Stimulated activated memory B cell treated with anti-CD40 and anti-IgM and Interleukin-4, amounts not matched to agents 10 μg/mL and 1 μg/mL and 100 μg/mL, for 72 hours (primary cell): ENCODE measurements around the gene TGM1.
A peak's percentile ranks its signal among the peaks of the same experiment; 100 is the strongest.
"Not testable (repeated sequence)": the region's sequence is repeated elsewhere in the genome, so short reads cannot be mapped to it uniquely, and the experiment has no call there.

ENCODE experiments used
- ATAC-seq: fragments of 150-1000 bp; cut with Tn5 transposase; 2 replicates; pipeline ENCODE4 v1.10.0; 2021
- H3K27ac Mint-ChIP-seq: one replicate; pipeline ENCODE4 v1.8.0; 2022; ENCODE audit warnings: mild to moderate bottlenecking, mixed read lengths
- H3K27me3 Mint-ChIP-seq: one replicate; pipeline ENCODE4 v1.8.0; 2022; ENCODE audit warnings: mixed read lengths
- H3K36me3 Mint-ChIP-seq: one replicate; pipeline ENCODE4 v1.8.0; 2022; ENCODE audit warnings: mixed read lengths
- H3K4me1 Mint-ChIP-seq: one replicate; pipeline ENCODE4 v1.8.0; 2022; ENCODE audit warnings: mixed read lengths
- H3K4me3 Mint-ChIP-seq: one replicate; pipeline ENCODE4 v1.8.0; 2022; ENCODE audit warnings: mild to moderate bottlenecking, moderate library complexity, mixed read lengths
- H3K9me3 Mint-ChIP-seq: one replicate; pipeline ENCODE4 v1.8.0; 2022; ENCODE audit warnings: mixed read lengths

Gene TGM1

DNA sequence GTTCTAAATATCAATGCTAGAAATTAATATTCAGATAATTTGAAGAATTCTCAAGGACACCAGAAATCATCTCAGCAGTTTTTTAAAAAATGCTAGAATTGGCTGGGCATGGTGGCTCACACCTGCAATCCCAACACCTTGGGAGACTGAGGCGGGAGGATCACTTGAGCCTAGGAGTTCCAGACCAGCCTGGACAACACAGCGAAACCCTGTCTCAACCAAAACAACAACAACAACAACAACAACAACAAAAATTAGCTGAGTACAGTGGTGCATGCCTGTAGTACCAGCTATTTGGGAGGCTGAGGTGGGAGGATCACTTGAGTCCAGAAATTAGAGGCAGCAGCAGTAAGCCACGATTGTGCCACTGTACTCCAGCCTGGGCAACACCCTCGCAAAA, 43.9 kb downstream of the TGM1 start:
- Mint-ChIP-seq H3K27ac (no peak overlapping the region), H3K9me3 (no peaks in the 10 kb centered on the region), H3K4me1 (peaks cover 19% of the 10 kb centered on the region), H3K4me3 (no peak overlapping the region), H3K36me3 (peaks cover 6% of the 10 kb centered on the region), H3K27me3 (no peaks in the 10 kb centered on the region)
- ATAC-seq = no peak

DNA sequence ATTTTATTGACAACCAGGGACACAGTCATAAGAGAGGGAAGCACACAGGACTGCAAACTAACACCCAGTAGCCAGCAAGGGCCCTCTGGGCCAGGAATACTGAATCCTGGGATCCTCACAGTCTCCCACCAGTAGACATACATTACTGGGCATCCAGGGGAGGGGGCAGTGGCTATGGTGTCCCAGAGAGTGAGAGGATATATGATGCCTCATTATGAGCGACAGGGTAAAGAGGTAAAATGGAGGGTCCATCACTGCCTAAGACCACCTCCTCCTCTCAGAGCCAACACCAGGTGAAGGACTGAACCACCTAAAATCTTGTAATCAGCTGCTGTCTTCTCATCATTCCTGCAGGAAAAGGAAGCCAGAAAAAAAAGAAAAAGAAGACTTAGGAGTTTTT, 46.1 kb downstream of the TGM1 start:
- H3K4me1 Mint-ChIP-seq = peaks cover 32% of the 10 kb centered on the region
- H3K36me3 Mint-ChIP-seq, H3K9me3 Mint-ChIP-seq, H3K27me3 Mint-ChIP-seq, ATAC-seq, H3K4me3 Mint-ChIP-seq, H3K27ac Mint-ChIP-seq: not testable (repeated sequence)

DNA sequence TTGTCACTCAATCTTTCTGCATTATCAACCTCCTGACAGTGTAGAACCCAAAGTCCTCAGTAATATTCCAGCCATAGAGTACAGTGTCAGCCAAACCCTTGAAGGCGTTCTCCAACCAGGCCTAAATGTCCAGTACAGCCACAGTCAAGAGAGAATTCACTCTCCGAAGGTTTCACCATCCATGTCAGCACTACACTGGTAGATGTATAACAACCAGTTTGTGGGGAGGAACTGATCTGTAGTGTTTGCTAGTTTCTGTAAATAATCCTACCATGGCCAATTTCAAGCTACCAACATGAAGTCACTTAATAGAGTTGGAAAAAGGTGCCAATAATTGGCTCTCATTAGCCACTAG, 46.7 kb downstream of the TGM1 start:
- H3K9me3 Mint-ChIP-seq = no peaks in the 10 kb centered on the region
- H3K4me1 Mint-ChIP-seq = peaks cover 38% of the 10 kb centered on the region
- peak overlapping the region; percentile 94 for H3K27ac Mint-ChIP-seq
- ATAC-seq = no peak
- H3K4me3 Mint-ChIP-seq = peak overlapping the region; percentile 93
- no peaks in the 10 kb centered on the region for H3K27me3 Mint-ChIP-seq
- H3K36me3 Mint-ChIP-seq = peaks cover 11% of the 10 kb centered on the region

DNA sequence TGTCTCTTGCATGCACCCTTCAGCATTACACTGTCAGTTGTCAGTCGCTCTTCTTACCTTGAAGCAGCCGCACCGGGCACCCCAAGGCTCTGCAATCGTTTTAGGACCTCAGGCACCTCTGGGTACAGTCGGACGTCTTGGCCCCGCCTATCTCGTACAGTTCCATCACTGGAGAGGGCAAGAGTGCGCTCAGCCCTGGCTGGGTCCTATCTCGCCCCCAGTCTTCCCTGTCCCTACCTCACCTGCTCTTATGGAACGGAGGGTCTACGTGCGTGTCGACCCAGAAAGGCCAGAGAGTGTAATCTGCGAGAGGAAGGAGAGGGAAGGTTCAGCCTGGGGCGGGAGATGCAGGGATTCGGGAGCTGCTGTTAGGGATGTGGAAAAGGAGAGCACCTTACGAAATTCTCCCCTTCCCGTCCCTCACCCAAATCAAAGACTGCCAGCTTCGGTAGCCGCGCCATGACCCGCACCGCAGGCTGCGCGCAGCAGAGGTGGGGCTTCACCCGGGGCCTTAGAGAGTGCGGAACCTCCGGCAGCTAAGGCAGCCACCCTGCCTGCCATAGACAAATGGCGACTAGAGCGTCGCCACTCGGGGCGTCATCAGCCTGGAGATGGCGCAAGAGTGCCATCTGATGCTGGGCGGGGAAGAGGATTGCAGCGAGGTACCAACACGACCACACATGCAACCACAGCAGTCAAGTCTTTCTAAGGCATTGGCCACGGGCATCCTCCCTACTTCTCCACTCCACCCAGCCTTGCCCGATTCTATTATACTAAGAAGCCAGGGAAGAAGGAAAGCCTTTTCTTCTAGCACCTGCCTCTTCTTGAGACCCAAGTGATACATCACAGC, 47.3 kb downstream of the TGM1 start, which contains the start of gene MDP1:
TSS of gene MDP1 (minus strand) at position 572 of the 850 bp plus-strand sequence. CDS start at position 461, 111 bp downstream.
- Mint-ChIP-seq H3K27ac (peak within 1 kb of the TSS; percentile 94), H3K4me1 (peaks cover 44% of the 10 kb centered on the region), H3K36me3 (peaks cover 15% of the 10 kb centered on the region), H3K9me3 (no peaks in the 10 kb centered on the region), H3K4me3 (peak within 1 kb of the TSS; percentile 93), H3K27me3 (no peaks in the 10 kb centered on the region)
- peak; percentile 90 for ATAC-seq

DNA sequence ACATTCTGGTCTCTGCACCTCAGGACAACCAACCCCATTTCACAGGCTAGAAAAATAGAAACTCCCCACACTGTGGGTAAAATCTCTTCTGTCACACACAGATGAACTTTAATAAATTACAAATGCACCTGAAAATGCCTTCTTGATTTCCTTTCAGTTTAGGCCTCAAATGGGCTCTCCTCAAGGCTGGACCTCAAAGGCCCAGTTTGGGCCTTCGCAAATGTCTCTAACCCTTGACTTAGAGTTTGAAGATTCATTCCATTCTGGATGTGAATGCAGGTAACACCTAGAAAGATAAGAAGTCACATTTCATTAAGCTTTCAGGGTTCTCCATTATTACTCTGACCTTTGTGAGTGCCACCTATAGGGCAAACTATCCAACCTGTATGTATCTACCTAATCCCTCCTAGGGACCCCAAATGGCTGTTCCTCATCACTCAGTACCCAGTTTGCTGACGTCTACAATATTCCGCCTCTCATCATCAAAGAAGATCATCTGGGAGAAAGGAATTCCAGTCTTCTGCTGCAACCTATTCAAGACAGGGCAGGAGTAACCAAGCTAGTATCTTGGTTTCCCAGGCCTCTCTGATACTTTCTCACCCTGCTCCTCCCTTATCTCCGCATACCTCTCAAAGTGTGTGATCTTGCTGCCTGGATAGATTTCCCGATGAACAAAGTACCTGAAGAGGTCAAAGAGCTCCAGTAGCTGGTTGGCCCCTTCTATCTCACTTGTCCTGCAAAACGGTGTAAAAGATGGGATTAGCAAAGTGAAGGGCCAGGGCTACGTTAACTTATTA, 48.9 kb downstream of the TGM1 start:
- Mint-ChIP-seq H3K4me1 (peaks cover 50% of the 10 kb centered on the region), H3K27ac (peak overlapping the region; percentile 94), H3K36me3 (peaks cover 20% of the 10 kb centered on the region), H3K9me3 (no peaks in the 10 kb centered on the region), H3K4me3 (peak overlapping the region; percentile 87), H3K27me3 (no peaks in the 10 kb centered on the region)
- ATAC-seq = no peak

DNA sequence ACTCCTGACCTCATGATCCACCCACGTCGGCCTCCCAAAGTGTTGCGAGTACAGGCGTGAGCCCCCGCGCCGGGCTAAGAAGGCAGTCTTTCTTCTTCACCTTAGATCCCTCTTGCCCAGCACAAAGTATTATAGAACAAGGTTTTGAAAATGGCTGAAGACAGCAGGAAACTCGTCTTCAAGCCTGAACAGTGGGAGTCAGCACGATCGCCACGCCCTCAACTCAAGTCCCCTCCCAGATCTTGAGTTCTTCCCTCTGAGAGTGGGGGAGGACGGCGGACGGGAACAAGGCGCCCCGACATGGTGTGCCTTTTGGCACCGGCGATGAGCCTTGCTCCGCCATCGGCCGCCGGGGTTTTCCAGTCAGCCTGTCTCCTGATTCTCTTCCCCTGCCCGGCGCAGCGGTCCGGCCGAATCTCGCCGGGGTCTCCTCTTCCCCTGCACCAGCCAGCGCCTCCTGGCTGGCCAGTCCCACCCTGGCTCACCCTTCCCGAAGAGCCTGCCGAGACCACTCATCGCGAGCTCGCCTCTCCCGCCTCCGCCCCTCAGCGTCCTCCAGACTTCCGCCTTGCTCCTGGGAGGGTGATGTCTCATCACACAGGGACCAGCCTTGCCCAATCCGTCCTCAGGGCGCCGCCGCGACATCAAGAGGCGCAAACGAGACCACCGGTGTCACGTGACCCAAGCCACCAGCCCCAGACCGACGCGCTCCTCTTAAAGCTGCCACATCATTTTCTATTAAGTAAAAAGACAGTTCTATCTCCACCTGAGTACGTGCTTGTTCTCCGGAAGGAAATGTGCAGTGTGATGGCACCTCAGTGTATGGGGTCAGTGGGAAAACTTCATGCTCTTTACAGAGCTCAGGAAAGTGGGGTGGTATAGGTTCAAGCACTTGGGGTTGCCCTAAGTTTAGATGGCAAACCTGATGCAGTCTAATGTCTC, 49.8 kb downstream of the TGM1 start, which contains the start of gene CHMP4A:
TSS of gene CHMP4A (minus strand) at position 565 of the 942 bp plus-strand sequence. CDS start at position 516, 49 bp downstream.
- Mint-ChIP-seq H3K36me3 (peaks cover 24% of the 10 kb centered on the region), H3K27me3 (no peaks in the 10 kb centered on the region), H3K4me1 (peaks cover 50% of the 10 kb centered on the region), H3K9me3 (no peaks in the 10 kb centered on the region), H3K27ac (peak within 1 kb of the TSS; percentile 94), H3K4me3 (peak within 1 kb of the TSS; percentile 87)
- peak; percentile 92 for ATAC-seq

DNA sequence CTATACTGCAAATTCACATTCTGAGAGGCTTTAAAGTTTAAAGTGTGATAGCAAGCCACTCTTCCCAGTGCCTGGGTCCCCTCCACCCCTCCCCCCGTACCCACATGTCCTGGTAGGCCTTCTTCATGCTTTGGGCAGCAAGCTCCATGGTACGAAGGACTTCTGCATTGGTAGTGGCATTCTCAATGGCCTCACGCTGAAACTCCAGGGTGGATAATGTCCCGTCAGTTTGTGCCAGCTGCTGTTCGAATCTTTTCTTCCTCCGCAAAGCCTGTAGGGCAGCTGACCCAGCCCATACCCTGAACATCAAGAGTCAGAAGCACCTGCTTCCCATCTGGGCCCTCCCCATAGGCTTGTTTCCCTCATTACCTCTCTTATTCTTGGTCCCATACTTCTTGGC, 51.7 kb downstream of the TGM1 start:
- peaks cover 60% of the 10 kb centered on the region for H3K4me1 Mint-ChIP-seq
- H3K27me3 Mint-ChIP-seq = no peaks in the 10 kb centered on the region
- no peak for ATAC-seq
- peaks cover 43% of the 10 kb centered on the region for H3K36me3 Mint-ChIP-seq
- H3K4me3 Mint-ChIP-seq = no peak overlapping the region
- H3K27ac Mint-ChIP-seq = peak overlapping the region; percentile 94
- no peaks in the 10 kb centered on the region for H3K9me3 Mint-ChIP-seq

DNA sequence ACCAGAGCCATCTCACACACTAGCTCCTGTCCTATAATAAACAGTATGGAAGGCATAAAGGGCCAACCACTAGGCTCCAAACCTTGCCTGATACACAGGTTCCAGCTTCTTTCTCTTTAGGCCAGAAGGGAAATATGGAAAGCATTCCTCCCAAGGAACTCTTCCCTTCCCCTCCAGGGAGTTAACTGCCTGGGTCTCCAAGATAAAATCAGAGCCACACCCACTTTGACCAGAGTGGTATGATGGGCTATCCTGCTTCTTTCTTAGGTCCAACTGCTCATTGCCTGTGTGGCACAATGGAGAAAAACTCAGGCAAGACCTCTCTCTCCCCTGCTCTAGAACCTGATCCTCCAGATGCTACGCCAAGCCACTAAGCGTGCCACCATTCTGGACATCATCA, 55.4 kb downstream of the TGM1 start:
- Mint-ChIP-seq H3K27ac (no peak overlapping the region), H3K27me3 (no peaks in the 10 kb centered on the region), H3K36me3 (peaks cover 72% of the 10 kb centered on the region), H3K4me1 (peaks cover 47% of the 10 kb centered on the region), H3K9me3 (peaks cover 4% of the 10 kb centered on the region), H3K4me3 (no peak overlapping the region)
- no peak for ATAC-seq

DNA sequence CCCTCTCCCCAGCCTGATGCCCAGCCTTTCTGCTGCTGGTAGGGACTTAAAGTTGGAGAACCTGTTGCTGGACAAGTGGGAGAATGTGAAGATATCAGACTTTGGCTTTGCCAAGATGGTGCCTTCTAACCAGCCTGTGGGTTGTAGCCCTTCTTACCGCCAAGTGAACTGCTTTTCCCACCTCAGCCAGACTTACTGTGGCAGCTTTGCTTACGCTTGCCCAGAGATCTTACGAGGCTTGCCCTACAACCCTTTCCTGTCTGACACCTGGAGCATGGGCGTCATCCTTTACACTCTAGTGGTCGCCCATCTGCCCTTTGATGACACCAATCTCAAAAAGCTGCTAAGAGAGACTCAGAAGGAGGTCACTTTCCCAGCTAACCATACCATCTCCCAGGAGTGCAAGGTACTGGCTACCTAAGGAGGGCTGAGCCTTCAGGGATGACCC, 55.8 kb downstream of the TGM1 start:
- ATAC-seq = peak; percentile 39
- peaks cover 42% of the 10 kb centered on the region for H3K4me1 Mint-ChIP-seq
- no peaks in the 10 kb centered on the region for H3K27me3 Mint-ChIP-seq
- peaks cover 5% of the 10 kb centered on the region for H3K9me3 Mint-ChIP-seq
- peaks cover 77% of the 10 kb centered on the region for H3K36me3 Mint-ChIP-seq
- no peak overlapping the region for H3K4me3 Mint-ChIP-seq
- peak overlapping the region; percentile 74 for H3K27ac Mint-ChIP-seq

DNA sequence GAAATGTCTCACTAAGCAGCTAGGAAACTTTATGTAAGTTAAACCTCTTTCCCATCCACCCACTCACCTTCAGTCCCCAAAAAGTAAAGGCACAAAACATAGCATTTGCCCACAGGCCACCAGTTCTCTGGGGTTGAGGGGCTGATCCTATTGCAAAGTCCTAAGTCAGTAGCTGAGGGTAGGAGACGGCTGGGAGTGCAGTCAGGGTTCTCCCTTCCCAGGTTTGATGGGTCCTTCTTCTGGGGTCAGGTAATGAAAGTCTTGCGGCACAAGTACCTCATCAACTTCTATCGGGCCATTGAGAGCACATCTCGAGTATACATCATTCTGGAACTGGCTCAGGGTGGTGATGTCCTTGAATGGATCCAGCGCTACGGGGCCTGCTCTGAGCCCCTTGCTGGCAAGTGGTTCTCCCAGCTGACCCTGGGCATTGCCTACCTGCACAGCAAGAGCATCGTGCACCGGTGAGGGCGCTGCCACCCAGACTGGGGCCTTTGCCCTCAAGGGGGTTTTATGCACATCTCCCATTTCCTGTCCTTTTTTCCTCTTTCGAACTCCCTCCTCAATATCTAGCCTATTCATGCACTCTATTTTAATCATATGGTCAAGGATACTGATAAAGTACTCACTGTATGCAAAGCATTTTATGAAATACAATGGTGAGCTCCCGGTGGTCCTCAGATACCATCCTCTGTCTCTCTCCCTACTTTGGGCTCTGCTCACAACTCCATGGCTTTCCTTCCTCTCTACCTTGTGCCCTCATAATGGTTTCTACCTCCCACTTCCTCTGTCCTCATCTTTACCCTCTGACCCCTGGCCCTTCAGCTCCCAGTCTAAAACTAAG, 56.5 kb downstream of the TGM1 start:
- Mint-ChIP-seq H3K27me3 (no peaks in the 10 kb centered on the region), H3K4me3 (no peak overlapping the region), H3K4me1 (peaks cover 38% of the 10 kb centered on the region), H3K36me3 (peaks cover 80% of the 10 kb centered on the region), H3K9me3 (peaks cover 5% of the 10 kb centered on the region), H3K27ac (peak overlapping the region; percentile 74)
- no peak for ATAC-seq

DNA sequence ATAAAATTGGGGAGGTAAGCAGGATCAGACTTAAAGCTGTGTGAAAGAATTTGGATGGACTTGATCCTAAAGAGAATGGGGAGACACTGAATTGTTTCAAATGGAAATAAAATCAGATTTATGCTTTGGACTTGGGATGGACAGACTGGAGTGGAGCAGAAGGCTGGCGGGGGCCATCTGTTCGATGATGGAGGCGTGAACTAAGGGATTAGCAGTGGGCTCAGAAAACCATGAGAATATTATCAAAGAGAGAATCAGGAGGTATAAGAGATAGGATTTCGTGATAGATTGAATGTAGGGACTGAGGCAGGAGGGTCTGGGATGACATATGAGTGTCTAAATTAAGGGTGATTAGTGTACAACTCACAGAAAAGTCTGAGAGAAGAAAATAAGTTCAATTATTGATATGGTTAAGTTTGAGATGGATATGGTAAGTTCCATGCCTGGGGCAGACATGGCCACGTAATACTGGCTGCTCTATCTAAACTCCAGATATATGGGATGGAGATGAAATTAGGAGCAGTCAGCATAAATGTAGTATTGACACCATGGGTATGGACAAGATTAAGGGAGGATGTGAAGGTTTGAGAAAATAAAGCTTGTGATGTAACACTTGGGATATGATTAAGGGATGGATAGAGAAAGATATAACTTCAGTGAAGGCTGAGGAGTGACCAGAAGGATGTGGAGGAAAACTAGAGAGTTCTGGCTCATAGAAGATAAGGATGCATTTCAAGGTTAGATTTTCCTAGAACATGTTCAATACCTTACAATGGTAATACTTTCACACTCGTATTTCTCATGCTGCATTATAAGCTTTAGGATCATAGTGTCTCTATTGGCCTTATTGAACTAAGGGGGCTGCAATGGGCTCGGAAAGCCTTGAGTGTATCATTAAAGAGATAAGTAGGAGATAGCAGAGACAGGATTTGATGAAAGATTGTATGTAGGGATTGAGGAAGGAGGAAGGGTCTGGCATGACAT, 58.5 kb downstream of the TGM1 start:
- H3K4me3 Mint-ChIP-seq = no peak overlapping the region
- no peaks in the 10 kb centered on the region for H3K27me3 Mint-ChIP-seq
- peaks cover 5% of the 10 kb centered on the region for H3K9me3 Mint-ChIP-seq
- peaks cover 74% of the 10 kb centered on the region for H3K36me3 Mint-ChIP-seq
- H3K27ac Mint-ChIP-seq = no peak overlapping the region
- peaks cover 30% of the 10 kb centered on the region for H3K4me1 Mint-ChIP-seq
- no peak for ATAC-seq

DNA sequence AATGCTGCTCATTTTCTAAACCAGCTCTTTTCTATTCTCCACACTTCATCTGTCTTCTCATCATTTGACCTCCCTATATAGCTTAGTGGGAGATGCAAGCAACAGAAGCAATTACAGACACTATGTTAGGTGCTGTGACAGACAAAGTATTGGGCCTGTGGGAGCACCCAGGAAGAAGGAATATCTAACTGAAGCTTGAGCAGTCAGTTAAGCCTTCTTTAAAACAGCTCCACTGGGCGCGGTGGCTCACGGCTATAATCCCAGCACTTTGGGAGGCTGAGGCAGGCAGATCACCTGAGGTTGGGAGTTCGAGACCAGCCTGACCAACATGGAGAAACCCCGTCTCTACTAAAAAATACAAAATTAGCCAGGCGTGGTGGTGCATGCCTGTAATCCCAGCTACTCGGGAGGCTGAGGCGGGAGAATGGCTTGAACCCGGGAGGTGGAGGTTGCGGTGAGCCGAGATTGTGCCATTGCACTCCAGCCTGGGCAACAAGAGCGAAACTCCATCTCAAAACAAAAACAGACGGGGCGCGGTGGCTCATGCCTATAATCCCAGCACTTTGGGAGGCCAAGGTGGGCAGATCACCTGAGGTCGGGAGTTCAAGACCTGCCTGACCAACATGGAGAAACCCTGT, 59.6 kb downstream of the TGM1 start:
- H3K36me3 Mint-ChIP-seq = peaks cover 83% of the 10 kb centered on the region
- not testable (repeated sequence) for H3K9me3 Mint-ChIP-seq, H3K4me3 Mint-ChIP-seq, ATAC-seq, H3K27me3 Mint-ChIP-seq, H3K27ac Mint-ChIP-seq
- peaks cover 41% of the 10 kb centered on the region for H3K4me1 Mint-ChIP-seq

DNA sequence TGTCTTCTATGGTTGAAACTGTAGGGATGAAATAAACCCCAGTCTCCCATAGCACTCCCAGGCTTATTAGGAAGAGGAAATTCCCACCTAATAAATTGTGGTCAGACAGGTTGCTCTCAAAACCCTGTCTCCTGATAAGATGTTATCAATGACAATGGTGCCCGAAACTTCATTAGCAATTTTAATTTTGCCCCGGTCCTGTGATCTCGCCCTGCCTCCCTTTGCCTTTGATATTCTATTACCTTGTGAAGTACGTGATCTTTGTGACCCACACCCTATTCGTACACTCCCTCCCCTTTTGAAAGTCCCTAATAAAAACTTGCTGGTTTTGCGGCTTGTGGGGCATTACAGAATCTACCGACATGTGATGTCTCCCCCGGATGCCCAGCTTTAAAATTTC, 60.4 kb downstream of the TGM1 start:
- not testable (repeated sequence) for H3K27me3 Mint-ChIP-seq, H3K4me3 Mint-ChIP-seq, H3K27ac Mint-ChIP-seq, ATAC-seq, H3K9me3 Mint-ChIP-seq
- Mint-ChIP-seq H3K36me3 (peaks cover 76% of the 10 kb centered on the region), H3K4me1 (peaks cover 43% of the 10 kb centered on the region)
